ENCODE data around the gene LTK. TPM values are rescaled to one million over a fixed set of nuclear protein-coding genes. Genes with fewer than 3 reads are reported as not detected.

LTK gene
- 0.18 and 0.28 TPM in 2 replicates for total RNA-seq (2012; rRNA removed)
- 0.62 and 0.77 TPM in 2 replicates for polyA plus RNA-seq (2012; rRNA removed)
- 0.30 and 0.37 TPM in 2 replicates for polyA plus RNA-seq (2012; cell fraction: cytosol; rRNA removed)
- polyA plus RNA-seq (2012; cell fraction: nucleus; rRNA removed; ENCODE audit: low replicate concordance): 3.0 and 6.3 TPM in 2 replicates
- percentile 26 among the genes with signal in this experiment for Bru-seq, nascent RNA
- percentile 25 among the genes with signal in this experiment for BruChase-seq, experiment 1, labeled RNA remaining after a 6-hour chase
- percentile 26 among the genes with signal in this experiment for BruChase-seq, experiment 2, labeled RNA remaining after a 2-hour chase
- long read RNA-seq, partial matches to known transcripts: 1 of 4 reads
- long read RNA-seq, other reads (novel, unspliced or antisense): 3 of 4 reads

- no peak within 1 kb of the TSS for H2BK5ac ChIP-seq (ENCODE audit: low read depth, low read length, poor library complexity, severe bottlenecking)
- peak within 1 kb of the TSS in 1 of 2 experiments; percentile 21; a peak in 1 of 4 replicates for H4K8ac ChIP-seq (ENCODE audit: low read depth in 2 of 2, low read length in 2 of 2)
- in situ Hi-C loops (cut with MboI; ENCODE audit: low sequenced_read_pairs) (no loop called here), dilution Hi-C loops (cut with HindIII; ENCODE audit: low sequenced_read_pairs, unreplicated experiment) (no loop called here), intact Hi-C loops (cut with micrococcal nuclease) (no loop called here)
- ChIA-PET POLR2A (ENCODE audit: unreplicated experiment) (no interaction called here), CTCF (no interaction called here)
- H3K4me1 ChIP-seq (ENCODE audit: control insufficient read depth, insufficient read depth, low read length): peaks cover 8% of the 10 kb centered on the region; the same call in 1 of the 2 replicates
- peak within 1 kb of the TSS; percentile 74 for H2AK9ac ChIP-seq (replicated peaks; ENCODE audit: low read depth, low read length, poor library complexity)
- H3K79me1 ChIP-seq (ENCODE audit: low read depth in 1 of 2, low read length in 2 of 2): no peaks in the 10 kb centered on the region
- H3K14ac ChIP-seq (replicated peaks; ENCODE audit: low read depth, low read length): no peak within 1 kb of the TSS
- no peaks in the 10 kb centered on the region; the same call in 1 of the 2 replicates for H3K9me1 ChIP-seq (ENCODE audit: insufficient read depth, low read length)
- peak within 1 kb of the TSS; percentile 7; the same call in 1 of the 2 replicates for H3K23ac ChIP-seq (ENCODE audit: low read depth, low read length)
- H3K4ac ChIP-seq (ENCODE audit: low read depth, low read length): no peak within 1 kb of the TSS
- H3K9ac ChIP-seq (ENCODE audit: low read depth, low read length): no peak within 1 kb of the TSS
- no peaks in the 10 kb centered on the region for H4K20me1 ChIP-seq (ENCODE audit: insufficient read depth, low read length)
- no peak for DNase-seq
- peaks cover 15% of the 10 kb centered on the region for H3K36me3 ChIP-seq (ENCODE audit: control insufficient read depth, insufficient read depth, low read length)
- H3K56ac ChIP-seq (ENCODE audit: extremely low read depth, insufficient read depth, low read length): no peak within 1 kb of the TSS
- H2BK15ac ChIP-seq (ENCODE audit: low read depth, low read length): no peak within 1 kb of the TSS
- peak within 1 kb of the TSS; percentile 48 for H3K4me2 ChIP-seq (ENCODE audit: low read depth, low read length)
- no peak within 1 kb of the TSS for H2BK120ac ChIP-seq (ENCODE audit: low read depth, low read length)
- H3K27ac ChIP-seq (ENCODE audit: insufficient read depth, low read length): no peak within 1 kb of the TSS
- no peak within 1 kb of the TSS for H2BK20ac ChIP-seq (ENCODE audit: low read depth, low read length)
- WGBS, 2 experiments (ENCODE audit: extremely low coverage in 2 of 2, insufficient read length in 1 of 2): 7% methylated on average over 20 of the region's 33 CpGs; no CpG with 5 or more reads in 1 of the 2 experiments
- H4K5ac ChIP-seq (ENCODE audit: low read depth, low read length): no peak within 1 kb of the TSS
- H3K4me3 ChIP-seq (ENCODE audit: insufficient read depth, low read depth, low read length): peak within 1 kb of the TSS; percentile 1; the same call in 1 of the 2 replicates
- no peaks in the 10 kb centered on the region for H3K9me3 ChIP-seq (ENCODE audit: control insufficient read depth, insufficient read depth, low read length)
- peak within 1 kb of the TSS; percentile 24; the same call in 1 of the 2 replicates for H2AK5ac ChIP-seq (ENCODE audit: low read depth, low read length)
- no peak within 1 kb of the TSS for H3K18ac ChIP-seq (ENCODE audit: low read depth, low read length)
- H4K91ac ChIP-seq (ENCODE audit: insufficient read depth, low read depth, low read length): no peak within 1 kb of the TSS
- TF ChIP-seq NFE2L2 (IDR thresholded peaks at IDR 0.05; ENCODE audit: low read depth, low read length): no peak
- no peak for TF ChIP-seq SMC3 (IDR thresholded peaks at IDR 0.05; ENCODE audit: low read depth, low read length)
- TF ChIP-seq MAZ (IDR thresholded peaks at IDR 0.05; ENCODE audit: borderline replicate concordance, low read depth, low read length): no peak
- no peak for TF ChIP-seq ELK1 (IDR thresholded peaks at IDR 0.05; ENCODE audit: borderline replicate concordance, low read depth, low read length)
- no peak for TF ChIP-seq CTCF (conservative IDR thresholded peaks at IDR 0.05; ENCODE audit: low read depth, low read length)
- no peak for TF ChIP-seq RAD21 (IDR thresholded peaks at IDR 0.05; ENCODE audit: low read length)
- TF ChIP-seq RFX5 (IDR thresholded peaks at IDR 0.05; ENCODE audit: low read depth, low read length): no peak
- H3K27me3 ChIP-seq (ENCODE audit: control insufficient read depth, insufficient read depth, low read length): peaks cover 38% of the 10 kb centered on the region
- peak within 1 kb of the TSS; percentile 88 for H2AFZ ChIP-seq (replicated peaks; ENCODE audit: low read length, poor library complexity)
- no TSS peak for BruUV-seq (replicated peaks)
- peak; percentile 44 for ATAC-seq (ENCODE audit: low read depth)
Measured at GRCh38 chr15:41513506-41514227, at the start of gene LTK. Gene LTK, minus strand, starts transcription at chr15:41513827. Its CDS starts 118 bp downstream, at chr15:41513709.

Measured in IMR-90 (cell line).